ENCODE results near the gene PDXK. TPM values are rescaled to one million over a fixed set of nuclear protein-coding genes. Genes with fewer than 3 reads are reported as not detected.

PDXK gene
- polyA plus RNA-seq, 1 experiment: 129 TPM

DNA sequence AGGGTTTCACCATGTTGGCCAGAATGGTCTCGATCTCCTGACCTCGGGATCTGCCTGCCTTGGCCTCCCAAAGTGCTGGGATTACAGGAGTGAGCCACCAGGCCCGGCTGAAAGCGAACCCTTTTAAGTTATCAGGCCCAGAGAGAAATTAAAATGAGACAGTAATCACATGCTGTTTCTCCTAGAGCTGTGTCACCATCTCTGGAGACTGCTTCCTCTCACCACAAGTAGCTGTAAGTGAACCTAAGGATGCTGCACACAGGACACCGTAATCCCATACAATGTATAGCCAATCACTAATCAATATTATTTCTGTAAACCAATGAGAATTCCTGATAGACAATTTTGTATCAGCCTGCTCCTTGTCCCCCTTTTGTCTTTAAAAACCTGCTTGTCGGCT, 62.9 kb downstream of the PDXK start:
- CTCF ChIA-PET: no interaction called here
- no peaks in the 10 kb centered on the region for H3K27me3 ChIP-seq (ENCODE audit: control insufficient read depth, insufficient read depth, low read length)
- H3K4me3 ChIP-seq (ENCODE audit: low read depth, low read length): no peak overlapping the region
- no peaks in the 10 kb centered on the region for H3K9me3 ChIP-seq (ENCODE audit: control insufficient read depth, insufficient read depth, low read length)
- DNase-seq (ENCODE audit: low read depth, low spot score): no peak
- POLR2A ChIA-PET: no interaction called here
- TF ChIP-seq, protein P1, sequence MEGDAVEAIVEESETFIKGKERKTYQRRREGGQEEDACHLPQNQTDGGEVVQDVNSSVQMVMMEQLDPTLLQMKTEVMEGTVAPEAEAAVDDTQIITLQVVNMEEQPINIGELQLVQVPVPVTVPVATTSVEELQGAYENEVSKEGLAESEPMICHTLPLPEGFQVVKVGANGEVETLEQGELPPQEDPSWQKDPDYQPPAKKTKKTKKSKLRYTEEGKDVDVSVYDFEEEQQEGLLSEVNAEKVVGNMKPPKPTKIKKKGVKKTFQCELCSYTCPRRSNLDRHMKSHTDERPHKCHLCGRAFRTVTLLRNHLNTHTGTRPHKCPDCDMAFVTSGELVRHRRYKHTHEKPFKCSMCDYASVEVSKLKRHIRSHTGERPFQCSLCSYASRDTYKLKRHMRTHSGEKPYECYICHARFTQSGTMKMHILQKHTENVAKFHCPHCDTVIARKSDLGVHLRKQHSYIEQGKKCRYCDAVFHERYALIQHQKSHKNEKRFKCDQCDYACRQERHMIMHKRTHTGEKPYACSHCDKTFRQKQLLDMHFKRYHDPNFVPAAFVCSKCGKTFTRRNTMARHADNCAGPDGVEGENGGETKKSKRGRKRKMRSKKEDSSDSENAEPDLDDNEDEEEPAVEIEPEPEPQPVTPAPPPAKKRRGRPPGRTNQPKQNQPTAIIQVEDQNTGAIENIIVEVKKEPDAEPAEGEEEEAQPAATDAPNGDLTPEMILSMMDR (IDR thresholded peaks at IDR 0.05; ENCODE audit: low read depth, low read length): no peak
- H3K27ac ChIP-seq (ENCODE audit: low read depth, low read length): no peak overlapping the region

DNA sequence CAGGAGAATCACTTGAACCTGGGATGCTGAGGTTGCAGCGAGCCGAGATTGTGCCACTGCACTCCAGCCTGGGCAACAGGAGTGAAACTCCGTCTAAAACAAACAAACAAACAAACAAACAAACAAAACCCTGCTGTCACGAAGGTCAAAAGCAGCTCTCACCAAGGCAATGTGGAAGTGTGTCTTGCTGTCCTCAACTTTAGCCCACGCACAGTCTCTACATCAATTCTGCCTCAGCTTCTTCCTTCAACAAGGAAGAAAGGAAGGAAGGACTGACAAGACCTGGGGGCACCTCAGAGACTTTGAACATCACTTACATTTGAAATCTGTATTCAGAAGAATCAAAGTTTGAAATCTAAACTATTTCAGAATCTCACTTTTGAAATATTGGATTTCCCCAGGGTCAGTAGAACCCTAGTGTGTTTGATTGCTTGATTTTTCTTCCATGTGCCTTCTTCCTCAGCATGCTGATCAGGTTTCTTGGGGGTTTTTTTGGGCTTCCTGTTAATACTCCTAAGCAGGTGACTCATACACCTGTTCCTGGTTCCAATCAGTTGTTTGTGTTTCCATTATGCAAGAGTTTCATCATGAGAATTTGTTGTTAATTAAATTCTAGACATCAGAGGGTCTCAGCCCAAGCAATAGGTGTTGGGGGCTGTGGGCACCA, 63.6 kb downstream of the PDXK start:
- no peak overlapping the region for H3K4me3 ChIP-seq (ENCODE audit: low read depth, low read length)
- TF ChIP-seq, protein P1 (IDR thresholded peaks at IDR 0.05; ENCODE audit: low read depth, low read length): no peak
- CTCF ChIA-PET: no interaction called here
- no peaks in the 10 kb centered on the region for H3K9me3 ChIP-seq (ENCODE audit: control insufficient read depth, insufficient read depth, low read length)
- POLR2A ChIA-PET: no interaction called here
- DNase-seq (ENCODE audit: low read depth, low spot score): no peak
- no peaks in the 10 kb centered on the region for H3K27me3 ChIP-seq (ENCODE audit: control insufficient read depth, insufficient read depth, low read length)
- no peak overlapping the region for H3K27ac ChIP-seq (ENCODE audit: low read depth, low read length)

DNA sequence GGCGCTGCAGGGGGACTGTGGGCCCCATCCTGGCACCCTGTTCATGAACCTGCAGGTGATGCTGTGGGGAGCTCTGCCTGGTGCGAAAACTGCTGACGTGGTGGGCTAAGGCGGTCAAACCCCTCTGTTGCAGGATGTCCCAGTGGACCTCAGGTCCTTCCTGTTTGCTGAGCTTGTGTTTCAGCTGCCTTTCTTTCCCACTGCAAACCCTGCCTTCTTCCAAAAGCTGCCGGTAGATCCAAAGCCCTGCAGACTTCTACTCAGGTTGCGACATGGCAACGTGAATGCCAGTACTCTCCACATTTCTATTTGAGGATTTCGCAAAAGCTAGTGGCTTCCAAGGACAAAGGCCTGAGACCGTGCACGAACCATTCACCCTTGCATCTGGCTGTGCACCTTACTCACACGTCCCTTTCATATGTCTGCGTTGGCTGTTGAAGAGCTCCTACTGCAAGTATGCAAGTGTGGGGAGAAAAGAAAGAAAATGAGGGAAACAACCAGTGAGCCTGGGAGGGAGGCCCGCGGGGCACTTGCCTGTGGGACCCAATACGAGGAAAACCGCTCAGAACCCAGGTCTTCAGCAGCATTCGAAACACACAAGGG, 64.3 kb downstream of the PDXK start:
- CTCF ChIA-PET: no interaction called here

DNA sequence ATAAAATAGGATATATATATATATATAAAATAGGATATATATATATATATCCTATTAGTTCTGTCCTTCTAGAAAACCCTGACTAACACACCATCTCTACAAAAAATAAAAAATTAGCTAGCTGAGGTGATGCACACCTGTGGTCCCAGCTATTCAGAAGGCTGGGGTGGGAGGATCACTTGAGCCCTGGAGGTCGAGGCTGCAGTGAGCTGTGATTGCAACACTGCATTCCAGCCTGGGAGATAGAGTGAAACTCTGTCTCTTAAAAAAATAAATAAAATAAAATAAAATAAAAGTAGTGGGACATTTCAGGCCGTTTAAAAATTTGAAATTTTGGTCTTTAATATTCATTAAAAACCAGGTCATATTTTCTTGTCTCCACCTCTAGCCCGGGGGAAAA, 66.2 kb downstream of the PDXK start:
- no peak overlapping the region for H3K4me3 ChIP-seq (ENCODE audit: low read depth, low read length)
- H3K27ac ChIP-seq (ENCODE audit: low read depth, low read length): no peak overlapping the region
- H3K27me3 ChIP-seq (ENCODE audit: control insufficient read depth, insufficient read depth, low read length): no peaks in the 10 kb centered on the region
- no peaks in the 10 kb centered on the region; the same call in 1 of the 2 replicates for H3K9me3 ChIP-seq (ENCODE audit: control insufficient read depth, insufficient read depth, low read length)
- no peak for DNase-seq (ENCODE audit: low read depth, low spot score)
- ChIA-PET CTCF (no interaction called here), POLR2A (interaction anchor here (0.7 kb wide), 1 partner anchor 129 kb away, joined by 3 read pairs; no protein-coding TSS in a partner anchor)
- TF ChIP-seq, protein P1 (IDR thresholded peaks at IDR 0.05; ENCODE audit: low read depth, low read length): no peak

More for the DNA sequence above, 64.3 kb downstream of the PDXK start:
- Histone ChIP-seq H3K4me3 (ENCODE audit: low read depth, low read length) (no peak overlapping the region), H3K9me3 (ENCODE audit: control insufficient read depth, insufficient read depth, low read length) (no peaks in the 10 kb centered on the region), H3K27ac (ENCODE audit: low read depth, low read length) (peak overlapping the region; percentile 11), H3K27me3 (ENCODE audit: control insufficient read depth, insufficient read depth, low read length) (no peaks in the 10 kb centered on the region)
- POLR2A ChIA-PET: no interaction called here
- DNase-seq (ENCODE audit: low read depth, low spot score): no peak
- TF ChIP-seq, protein P1 (IDR thresholded peaks at IDR 0.05; ENCODE audit: low read depth, low read length): no peak

DNA sequence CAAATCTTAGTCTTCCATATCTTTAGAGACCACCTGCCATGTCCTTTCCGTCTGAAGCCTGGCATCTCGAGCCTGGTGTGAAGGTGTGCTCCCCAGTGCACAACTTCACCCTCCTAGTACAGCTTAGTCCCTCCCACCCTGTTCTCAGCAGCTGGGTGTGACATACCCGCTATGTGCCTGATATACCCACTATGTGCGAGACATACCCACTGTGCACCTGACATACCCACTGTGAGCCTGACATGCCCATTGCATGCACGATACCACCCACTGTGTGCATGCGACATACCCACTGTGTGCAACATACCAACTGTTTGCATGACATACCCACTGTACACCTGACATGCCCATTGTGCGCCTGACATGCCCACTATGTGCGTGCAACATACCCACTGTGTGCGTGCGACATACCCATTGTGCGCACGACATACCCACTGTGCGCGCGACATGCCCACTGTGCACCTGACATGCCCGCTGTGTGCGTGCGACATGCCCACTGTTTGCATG, 67.4 kb downstream of the PDXK start:
- no peak overlapping the region for H3K27ac ChIP-seq (ENCODE audit: low read depth, low read length)
- ChIA-PET POLR2A (no interaction called here), CTCF (no interaction called here)
- TF ChIP-seq, protein P1 (IDR thresholded peaks at IDR 0.05; ENCODE audit: low read depth, low read length): no peak
- no peaks in the 10 kb centered on the region; the same call in 1 of the 2 replicates for H3K9me3 ChIP-seq (ENCODE audit: control insufficient read depth, insufficient read depth, low read length)
- H3K4me3 ChIP-seq (ENCODE audit: low read depth, low read length): no peak overlapping the region
- no peaks in the 10 kb centered on the region for H3K27me3 ChIP-seq (ENCODE audit: control insufficient read depth, insufficient read depth, low read length)
- DNase-seq (ENCODE audit: low read depth, low spot score): no peak

Data from AG04450 (cell line).